Cardiac ventricle fibroblast (primary cell): ENCODE results near the gene GCAT. TPM values are rescaled to one million over a fixed set of nuclear protein-coding genes. Genes with fewer than 3 reads are reported as not detected.

Experiments used
- total RNA-seq: library from RNA; depleted of rRNA; stranded (reverse); fragments of >200 nt; gene quantifications from 2 replicates; pipeline ENCODE4 v1.2.3, GENCODE V29; 2015

The GCAT gene
- total RNA-seq: 26.2 and 42.1 TPM in 2 replicates

DNA sequence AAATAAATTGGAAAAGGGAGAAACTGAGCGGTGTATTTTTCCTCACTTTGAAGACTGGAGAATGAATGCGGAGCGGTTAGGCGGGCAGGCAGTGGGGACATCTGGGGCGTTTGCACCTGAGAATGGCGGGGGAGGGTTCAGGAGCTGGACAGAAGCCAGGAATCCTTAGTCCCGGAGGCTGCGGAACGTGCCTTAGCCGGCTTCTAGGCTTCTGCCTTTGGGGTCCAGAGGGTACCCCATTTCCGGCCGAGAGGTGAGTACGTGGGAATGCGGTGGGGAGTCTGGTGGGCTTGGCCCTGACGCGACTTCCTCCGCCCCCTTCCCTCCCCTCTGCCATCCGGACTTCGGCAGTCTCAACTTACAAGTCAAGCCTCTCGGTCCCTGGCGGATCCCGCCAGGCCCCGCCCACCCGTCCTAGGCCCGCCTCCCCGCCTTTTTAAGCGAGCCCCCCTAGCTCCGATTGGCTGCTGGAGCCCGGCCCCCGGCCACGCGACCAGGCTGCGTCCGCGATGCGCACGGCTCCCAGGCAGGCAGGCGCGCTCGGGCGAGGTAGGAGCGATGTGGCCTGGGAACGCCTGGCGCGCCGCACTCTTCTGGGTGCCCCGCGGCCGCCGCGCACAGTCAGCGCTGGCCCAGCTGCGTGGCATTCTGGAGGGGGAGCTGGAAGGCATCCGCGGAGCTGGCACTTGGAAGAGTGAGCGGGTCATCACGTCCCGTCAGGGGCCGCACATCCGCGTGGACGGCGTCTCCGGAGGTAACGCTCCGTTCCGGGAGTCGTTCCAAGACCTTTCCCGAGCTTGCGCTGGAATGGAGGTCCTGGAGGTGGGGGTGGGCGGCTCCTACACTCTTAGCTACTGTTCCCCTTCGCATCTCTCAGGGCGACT lies at the start of gene GCAT:
Gene GCAT (plus strand): TSS at position 525 of the 884 bp plus-strand sequence. CDS start 34 bp downstream, at position 559.

DNA sequence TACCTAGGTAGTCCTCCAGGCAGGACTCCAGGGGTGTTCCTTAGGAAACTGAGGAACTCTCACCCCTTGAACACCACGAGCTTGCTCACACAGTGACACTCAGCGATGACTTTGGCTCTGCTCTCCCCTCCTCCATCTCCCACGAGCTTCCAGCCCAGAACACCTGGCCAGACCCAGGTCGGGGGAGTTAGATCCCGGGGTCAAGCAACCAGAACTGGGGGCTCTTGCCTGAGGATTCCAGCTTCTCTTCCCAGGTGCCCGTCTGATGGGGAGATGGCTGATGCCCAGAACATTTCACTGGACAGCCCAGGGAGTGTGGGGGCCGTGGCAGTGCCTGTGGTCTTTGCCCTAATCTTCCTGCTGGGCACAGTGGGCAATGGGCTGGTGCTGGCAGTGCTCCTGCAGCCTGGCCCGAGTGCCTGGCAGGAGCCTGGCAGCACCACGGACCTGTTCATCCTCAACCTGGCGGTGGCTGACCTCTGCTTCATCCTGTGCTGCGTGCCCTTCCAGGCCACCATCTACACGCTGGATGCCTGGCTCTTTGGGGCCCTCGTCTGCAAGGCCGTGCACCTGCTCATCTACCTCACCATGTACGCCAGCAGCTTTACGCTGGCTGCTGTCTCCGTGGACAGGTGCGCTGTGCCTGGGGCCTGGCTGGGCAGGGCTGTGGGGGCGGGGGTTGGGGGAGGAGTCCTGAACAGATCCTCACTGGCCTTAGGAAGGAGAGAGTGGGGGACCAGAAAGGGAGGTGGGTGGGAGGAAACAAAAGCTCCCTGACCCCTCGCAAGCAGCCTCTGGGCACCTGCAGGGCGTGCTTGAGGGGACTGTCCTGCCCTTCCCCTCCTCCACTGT lies 15.6 kb downstream of the GCAT start, which contains the start of gene GALR3:
Gene GALR3 (plus strand): TSS at position 249 of the 852 bp plus-strand sequence. CDS start 25 bp downstream, at position 274.

DNA sequence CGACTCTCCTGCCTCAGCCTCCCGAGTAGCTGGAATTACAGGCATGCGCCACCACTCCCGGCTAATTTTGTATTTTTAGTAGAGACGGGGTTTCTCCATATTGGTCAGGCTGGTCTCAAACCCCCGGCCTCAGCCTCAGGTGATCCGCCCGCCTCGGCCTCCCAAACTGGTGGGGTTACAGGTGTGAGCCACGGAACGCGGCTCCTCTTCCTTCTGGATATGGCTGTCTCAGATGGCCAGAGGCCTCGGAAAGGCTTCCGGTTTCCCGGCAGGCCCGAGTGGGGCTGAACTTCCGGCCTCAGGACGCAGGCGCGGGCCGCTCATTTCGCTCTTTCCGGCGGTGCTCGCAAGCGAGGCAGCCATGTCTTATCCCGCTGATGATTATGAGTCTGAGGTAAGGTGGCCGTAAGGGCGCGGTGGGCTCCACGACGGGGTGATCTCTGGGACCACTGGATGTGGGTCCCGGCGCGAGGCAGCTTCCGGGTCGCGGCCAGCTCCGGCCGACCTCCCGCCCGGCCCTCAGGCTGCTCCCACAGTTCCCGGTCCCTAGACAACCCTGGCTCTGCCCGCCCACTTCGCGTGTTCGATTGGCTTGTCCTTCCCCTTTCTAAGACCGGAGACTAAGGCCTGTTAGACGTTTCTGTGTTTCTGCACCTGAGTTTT lies 41.5 kb downstream of the GCAT start, which contains the start of gene EIF3L:
Gene EIF3L (plus strand): TSS at position 331 of the 663 bp plus-strand sequence. CDS start 31 bp downstream, at position 362.

Other genes with a start within 250 kb of the GCAT start
- gene CDC42EP1, start 247.5 kb upstream of the GCAT start, total RNA-seq: 67.3 and 73.9 TPM in 2 replicates
- gene LGALS2, start 227.8 kb upstream of the GCAT start, total RNA-seq: not detected in 2 replicates
- 18.8 and 20.7 TPM in 2 replicates for gene GGA1, start 199.1 kb upstream of the GCAT start, total RNA-seq
- gene SH3BP1, start 168.3 kb upstream of the GCAT start, total RNA-seq: 14.5 and 16.0 TPM in 2 replicates
- 6.5 and 9.9 TPM in 2 replicates for gene PDXP, start 149.2 kb upstream of the GCAT start, total RNA-seq
- 4,931 and 6,137 TPM in 2 replicates for gene LGALS1, start 132.3 kb upstream of the GCAT start, total RNA-seq
- 12.9 and 28.6 TPM in 2 replicates for gene NOL12, start 121.6 kb upstream of the GCAT start, total RNA-seq
- 120 and 124 TPM in 2 replicates for gene TRIOBP, start 110.9 kb upstream of the GCAT start, total RNA-seq
- gene GALR3, start 15.4 kb downstream of the GCAT start, total RNA-seq: 0.62 TPM in 1 of 2 replicates, not detected in the other
- gene ANKRD54, start 36.4 kb downstream of the GCAT start, total RNA-seq: 29.6 and 39.3 TPM in 2 replicates
- 351 and 413 TPM in 2 replicates for gene EIF3L, start 41.5 kb downstream of the GCAT start, total RNA-seq
- gene MICALL1, start 98.4 kb downstream of the GCAT start, total RNA-seq: 24.8 and 26.9 TPM in 2 replicates
- 0.12 and 0.49 TPM in 2 replicates for gene C22orf23, start 145.7 kb downstream of the GCAT start, total RNA-seq
- gene POLR2F, start 145.8 kb downstream of the GCAT start, total RNA-seq: 65.2 and 110 TPM in 2 replicates
- not detected in 2 replicates for gene SOX10, start 176.6 kb downstream of the GCAT start, total RNA-seq
- gene PICK1, start 249.5 kb downstream of the GCAT start, total RNA-seq: 6.1 and 12.9 TPM in 2 replicates